ENCODE results near the gene FETUB. TPM values are rescaled to one million over a fixed set of nuclear protein-coding genes. Genes with fewer than 3 reads are reported as not detected.

FETUB gene
- total and polyA plus RNA-seq, 2 of the 4 experiments (the other 2 are of a cell fraction): not detected

- ChIA-PET CTCF (interaction anchor here (1.0 to 1.2 kb wide), 2 partner anchors 12 to 16 kb away, joined by 3 to 5 read pairs; no protein-coding TSS in a partner anchor), POLR2A (ENCODE audit: unreplicated experiment) (interaction anchor here (0.5 kb wide), 1 partner anchor 25 kb away, joined by 3 read pairs; no protein-coding TSS in a partner anchor)
- Histone ChIP-seq H3K9ac (ENCODE audit: low read depth, low read length) (no peak overlapping the region), H3K27ac (ENCODE audit: insufficient read depth, low read length) (no peak overlapping the region), H3K23ac (ENCODE audit: low read depth, low read length) (no peak overlapping the region), H3K4me1 (ENCODE audit: control insufficient read depth, insufficient read depth, low read length) (no peaks in the 10 kb centered on the region), H2BK5ac (ENCODE audit: low read depth, low read length, poor library complexity, severe bottlenecking) (no peak overlapping the region), H3K14ac (replicated peaks; ENCODE audit: low read depth, low read length) (no peak overlapping the region), H3K27me3 (ENCODE audit: control insufficient read depth, insufficient read depth, low read length) (peaks cover 5% of the 10 kb centered on the region), H2BK15ac (ENCODE audit: low read depth, low read length) (no peak overlapping the region), H3K4ac (ENCODE audit: low read depth, low read length) (no peak overlapping the region), H4K91ac (ENCODE audit: insufficient read depth, low read depth, low read length) (no peak overlapping the region), H2AFZ (replicated peaks; ENCODE audit: low read length, poor library complexity) (no peak overlapping the region), H3K4me2 (ENCODE audit: low read depth, low read length) (no peak overlapping the region), H2AK9ac (replicated peaks; ENCODE audit: low read depth, low read length, poor library complexity) (peak overlapping the region; percentile 65), H2BK20ac (ENCODE audit: low read depth, low read length) (no peak overlapping the region), H2BK120ac (ENCODE audit: low read depth, low read length) (no peak overlapping the region), H3K4me3 (ENCODE audit: insufficient read depth, low read depth, low read length) (no peak overlapping the region), H3K18ac (ENCODE audit: low read depth, low read length) (no peak overlapping the region), H4K20me1 (ENCODE audit: insufficient read depth, low read length) (no peaks in the 10 kb centered on the region), H4K8ac (ENCODE audit: low read depth in 2 of 2, low read length in 2 of 2) (no peak overlapping the region), H3K79me1 (ENCODE audit: low read depth in 1 of 2, low read length in 2 of 2) (no peaks in the 10 kb centered on the region), H4K5ac (ENCODE audit: low read depth, low read length) (no peak overlapping the region), H3K9me3 (ENCODE audit: control insufficient read depth, insufficient read depth, low read length) (no peaks in the 10 kb centered on the region), H3K36me3 (ENCODE audit: control insufficient read depth, insufficient read depth, low read length) (no peaks in the 10 kb centered on the region), H2AK5ac (ENCODE audit: low read depth, low read length) (no peak overlapping the region; the same call in 1 of the 2 replicates), H3K9me1 (ENCODE audit: insufficient read depth, low read length) (no peaks in the 10 kb centered on the region), H3K56ac (ENCODE audit: extremely low read depth, insufficient read depth, low read length) (no peak overlapping the region)
- WGBS, 2 experiments (ENCODE audit: extremely low coverage in 2 of 2, insufficient read length in 1 of 2): 80% methylated on average over 1 of the region's 11 CpGs; no CpG with 5 or more reads in 1 of the 2 experiments
- in situ Hi-C loops (cut with MboI; ENCODE audit: low sequenced_read_pairs) (no loop called here), intact Hi-C loops (cut with micrococcal nuclease) (no loop called here), dilution Hi-C loops (cut with HindIII; ENCODE audit: low sequenced_read_pairs, unreplicated experiment) (no loop called here)
- DNase-seq (peak; percentile 45), ATAC-seq (ENCODE audit: low read depth) (peak; percentile 32; the same call in 1 of the 2 replicates)
- BruUV-seq (replicated peaks): no TSS peak
- no peak for TF ChIP-seq CTCF (conservative IDR thresholded peaks at IDR 0.05; ENCODE audit: low read depth, low read length)
- no peak for TF ChIP-seq CEBPB (IDR thresholded peaks at IDR 0.05; ENCODE audit: low read depth, low read length)
- no peak for TF ChIP-seq RFX5 (IDR thresholded peaks at IDR 0.05; ENCODE audit: low read depth, low read length)
- TF ChIP-seq POLR2A (IDR thresholded peaks at IDR 0.05; ENCODE audit: low read depth, low read length): no peak
- no peak for TF ChIP-seq RAD21 (IDR thresholded peaks at IDR 0.05; ENCODE audit: low read length)
- TF ChIP-seq MXI1 (IDR thresholded peaks at IDR 0.05; ENCODE audit: borderline replicate concordance, low read depth, low read length): no peak
- no peak for TF ChIP-seq USF2 (IDR thresholded peaks at IDR 0.05; ENCODE audit: low read depth, low read length)
- no peak for TF ChIP-seq CHD1 (IDR thresholded peaks at IDR 0.05; ENCODE audit: low read depth, low read length)
Observed at GRCh38 chr3:186598108-186598784, 42.0 kb upstream of the FETUB start.

Data from IMR-90 (cell line).